OCI-LY7 (cell line): ENCODE results near the gene DOCK4.

ENCODE experiments used
- CTCF ChIP-seq: fragments of 200-600 bp; sonication (generic); conservative IDR thresholded peaks from 2 replicates; pipeline ENCODE4 v1.5.1; 2014; ENCODE audit warnings: mild to moderate bottlenecking, antibody characterized with exemption, low read length, moderate library complexity, mixed read lengths
- EZH2phosphoT487 ChIP-seq: fragments of 200-600 bp; sonication (generic); IDR thresholded peaks from 2 replicates; pipeline ENCODE4 v1.6.1; 2018; ENCODE audit warnings: low read depth, borderline replicate concordance, mild to moderate bottlenecking, mixed run types, antibody characterized with exemption, low read length, moderate library complexity, mixed read lengths

- TF ChIP-seq CTCF = no peak
- no peak for TF ChIP-seq EZH2phosphoT487
Measured at GRCh38 chr7:111834367-111834766, 371.8 kb downstream of the DOCK4 start.
